IMR-90 (cell line): ENCODE data around the gene OR4D5. TPM values are rescaled to one million over a fixed set of nuclear protein-coding genes. Genes with fewer than 3 reads are reported as not detected.

Experiments
- polyA plus RNA-seq, 3 experiments: library from polyadenylated mRNA; depleted of rRNA; stranded (reverse); fragments of >200 nt; gene quantifications; 2 replicates each; pipeline ENCODE4 v1.2.3, GENCODE V29; 2012; ENCODE audit warnings: low replicate concordance in 1 of 3
- total RNA-seq: library from RNA; depleted of rRNA; stranded (reverse); fragments of >200 nt; gene quantifications from 2 replicates; pipeline ENCODE4 v1.2.3, GENCODE V29; 2012; rRNA removed

OR4D5 gene
- total and polyA plus RNA-seq, 2 of the 4 experiments (the other 2 are of a cell fraction): not detected

Other genes with a start within 250 kb of the OR4D5 start
- gene ZNF202, start 198.0 kb upstream of the OR4D5 start, total RNA-seq: 8.2 and 9.2 TPM in 2 replicates
- 6.3 and 7.7 TPM in 2 replicates for gene ZNF202, start 198.0 kb upstream of the OR4D5 start, polyA plus RNA-seq (2012; rRNA removed)
- gene OR6X1, start 185.1 kb upstream of the OR4D5 start, total RNA-seq: not detected in 2 replicates
- gene OR6X1, start 185.1 kb upstream of the OR4D5 start, polyA plus RNA-seq (2012; rRNA removed): not detected in 2 replicates
- gene OR6M1, start 133.3 kb upstream of the OR4D5 start, total RNA-seq: not detected in 2 replicates
- not detected in 2 replicates for gene OR6M1, start 133.3 kb upstream of the OR4D5 start, polyA plus RNA-seq (2012; rRNA removed)
- gene TMEM225, start 53.9 kb upstream of the OR4D5 start, total RNA-seq: not detected in 2 replicates
- not detected in 2 replicates for gene TMEM225, start 53.9 kb upstream of the OR4D5 start, polyA plus RNA-seq (2012; rRNA removed)
- gene OR8D4, start 37.5 kb upstream of the OR4D5 start, total RNA-seq: not detected in 2 replicates
- not detected in 2 replicates for gene OR8D4, start 37.5 kb upstream of the OR4D5 start, polyA plus RNA-seq (2012; rRNA removed)
- gene OR6T1, start 4.2 kb downstream of the OR4D5 start, total RNA-seq: not detected in 2 replicates
- not detected in 2 replicates for gene OR6T1, start 4.2 kb downstream of the OR4D5 start, polyA plus RNA-seq (2012; rRNA removed)
- gene OR10S1, start 38.2 kb downstream of the OR4D5 start, total RNA-seq: not detected in 2 replicates
- gene OR10S1, start 38.2 kb downstream of the OR4D5 start, polyA plus RNA-seq (2012; rRNA removed): not detected in 2 replicates
- not detected in 2 replicates for gene OR10G6, start 55.5 kb downstream of the OR4D5 start, total RNA-seq
- not detected in 2 replicates for gene OR10G6, start 55.5 kb downstream of the OR4D5 start, polyA plus RNA-seq (2012; rRNA removed)
- gene OR10G4, start 73.4 kb downstream of the OR4D5 start, total RNA-seq: not detected in 2 replicates
- gene OR10G4, start 73.4 kb downstream of the OR4D5 start, polyA plus RNA-seq (2012; rRNA removed): not detected in 2 replicates
- gene OR10G9, start 83.4 kb downstream of the OR4D5 start, total RNA-seq: not detected in 2 replicates
- gene OR10G9, start 83.4 kb downstream of the OR4D5 start, polyA plus RNA-seq (2012; rRNA removed): not detected in 2 replicates
- gene OR10G8, start 87.2 kb downstream of the OR4D5 start, total RNA-seq: not detected in 2 replicates
- not detected in 2 replicates for gene OR10G8, start 87.2 kb downstream of the OR4D5 start, polyA plus RNA-seq (2012; rRNA removed)
- not detected in 2 replicates for gene OR10G7, start 101.7 kb downstream of the OR4D5 start, total RNA-seq
- not detected in 2 replicates for gene OR10G7, start 101.7 kb downstream of the OR4D5 start, polyA plus RNA-seq (2012; rRNA removed)
- gene VWA5A, start 175.8 kb downstream of the OR4D5 start, total RNA-seq: 4.7 and 5.6 TPM in 2 replicates
- gene VWA5A, start 175.8 kb downstream of the OR4D5 start, polyA plus RNA-seq (2012; rRNA removed): 4.7 and 6.8 TPM in 2 replicates
- not detected in 2 replicates for gene OR10D3, start 243.7 kb downstream of the OR4D5 start, total RNA-seq
- not detected in 2 replicates for gene OR10D3, start 243.7 kb downstream of the OR4D5 start, polyA plus RNA-seq (2012; rRNA removed)